ENCODE measurements around the gene ASCC3. TPM values are rescaled to one million over a fixed set of nuclear protein-coding genes. Genes with fewer than 3 reads are reported as not detected.
A peak's percentile ranks its signal among the peaks of the same experiment; 100 is the strongest.
"Not testable (repeated sequence)": the region's sequence is repeated elsewhere in the genome, so short reads cannot be mapped to it uniquely, and the experiment has no call there.

The ASCC3 gene
- total RNA-seq, 2 experiments from 2014 or later: 50.7 to 53.6 TPM

DNA sequence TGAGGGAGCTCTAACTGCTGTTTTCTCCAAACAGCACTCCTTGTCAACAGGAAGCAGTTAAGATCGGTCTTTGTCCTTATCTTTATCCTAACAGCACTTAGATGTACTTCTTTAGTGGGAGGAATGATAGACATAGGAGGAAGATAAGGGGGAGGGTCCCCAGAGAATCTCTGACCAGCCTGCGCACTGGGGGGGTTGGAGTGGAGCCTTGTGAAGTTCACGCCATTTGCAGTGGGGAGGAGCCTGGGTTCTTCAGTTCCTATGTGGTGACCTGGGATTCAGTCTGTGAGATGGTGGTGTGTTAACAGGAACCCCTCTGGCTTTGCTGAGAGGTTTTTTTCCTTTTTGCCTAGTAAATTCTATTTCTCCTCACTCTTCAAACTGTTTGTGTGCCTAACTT, 18.1 kb upstream of the ASCC3 start:
- no peak for DNase-seq
- H3K27me3 Mint-ChIP-seq: no peaks in the 10 kb centered on the region
- H3K27ac Mint-ChIP-seq: no peak overlapping the region
- H3K36me3 Mint-ChIP-seq: no peaks in the 10 kb centered on the region
- H3K4me3 Mint-ChIP-seq: no peak overlapping the region
- H3K9me3 Mint-ChIP-seq: peaks cover 2% of the 10 kb centered on the region
- H3K4me1 Mint-ChIP-seq: peaks cover 2% of the 10 kb centered on the region

DNA sequence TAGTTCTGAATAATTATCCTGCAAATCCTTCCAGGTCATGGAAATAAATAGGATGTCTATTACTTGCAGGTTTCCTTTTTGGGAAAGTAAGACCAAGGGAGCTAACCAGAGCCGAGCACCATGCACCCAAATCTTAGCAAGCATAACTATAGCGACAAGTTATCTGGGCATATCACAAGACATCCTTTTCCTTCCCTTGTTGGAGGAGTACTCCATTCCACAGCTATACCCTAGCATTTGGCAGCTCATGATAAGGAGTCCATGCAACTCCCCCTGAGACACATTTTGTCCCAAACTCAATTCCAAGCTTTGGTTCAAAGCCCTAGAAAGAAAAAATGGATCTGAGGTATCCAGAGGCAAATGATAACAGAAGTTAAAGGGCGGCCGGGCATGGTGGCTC, 16.5 kb upstream of the ASCC3 start:
- DNase-seq: no peak
- H3K27ac Mint-ChIP-seq: no peak overlapping the region
- no peak overlapping the region for H3K4me3 Mint-ChIP-seq
- H3K4me1 Mint-ChIP-seq: no peaks in the 10 kb centered on the region
- peaks cover 2% of the 10 kb centered on the region for H3K9me3 Mint-ChIP-seq
- no peaks in the 10 kb centered on the region for H3K36me3 Mint-ChIP-seq
- no peaks in the 10 kb centered on the region for H3K27me3 Mint-ChIP-seq

- Mint-ChIP-seq H3K27ac (no peak overlapping the region), H3K36me3 (no peaks in the 10 kb centered on the region), H3K4me1 (no peaks in the 10 kb centered on the region), H3K27me3 (no peaks in the 10 kb centered on the region), H3K9me3 (peaks cover 2% of the 10 kb centered on the region), H3K4me3 (no peak overlapping the region)
- DNase-seq: no peak
These were observed 12.6 kb upstream of the ASCC3 start for GRCh38 chr6:100893743-100894142.

DNA sequence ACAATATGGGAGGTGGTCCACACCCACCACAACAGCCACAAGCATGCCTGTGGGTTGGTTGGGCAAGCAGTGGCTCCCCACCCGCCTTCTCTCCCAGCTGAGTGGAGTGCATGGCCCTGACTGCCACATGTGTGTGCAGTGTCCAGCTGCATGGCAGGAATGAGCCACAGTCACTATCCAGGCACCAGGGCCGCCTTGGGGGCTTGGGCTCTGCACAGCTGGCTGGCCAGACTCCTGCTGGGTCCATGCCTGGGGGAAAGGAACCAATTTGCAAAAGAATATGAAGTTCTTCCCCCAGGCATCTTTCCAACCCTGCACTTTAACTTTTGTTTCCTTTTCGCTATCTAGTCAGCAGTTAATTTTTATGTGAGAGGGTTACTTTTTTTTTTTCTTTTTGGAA, 11.6 kb upstream of the ASCC3 start:
- Mint-ChIP-seq H3K4me1 (no peaks in the 10 kb centered on the region), H3K27ac (no peak overlapping the region), H3K36me3 (no peaks in the 10 kb centered on the region), H3K4me3 (no peak overlapping the region), H3K9me3 (no peaks in the 10 kb centered on the region), H3K27me3 (no peaks in the 10 kb centered on the region)
- no peak for DNase-seq

DNA sequence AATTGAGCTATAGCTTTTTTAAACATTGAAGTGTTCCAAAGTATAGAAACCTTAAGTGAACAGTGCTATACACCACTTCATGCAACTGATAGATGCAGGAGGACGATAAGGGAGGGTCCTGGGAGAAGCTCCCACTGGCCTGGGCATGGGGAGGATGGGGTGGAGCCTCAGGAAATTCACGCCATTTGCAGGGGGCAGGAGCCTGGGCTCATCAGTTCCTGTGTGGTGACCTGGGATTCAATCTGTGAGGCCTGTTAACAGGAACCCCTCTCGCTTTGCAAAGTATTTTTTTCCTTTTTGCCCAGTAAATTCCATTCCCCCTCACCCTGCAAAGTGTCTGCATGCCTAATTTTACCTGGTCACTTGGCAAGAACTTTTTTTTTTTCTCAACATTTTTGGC, 11.0 kb upstream of the ASCC3 start:
- Mint-ChIP-seq H3K4me3 (no peak overlapping the region), H3K9me3 (no peaks in the 10 kb centered on the region), H3K36me3 (no peaks in the 10 kb centered on the region), H3K27ac (no peak overlapping the region), H3K27me3 (no peaks in the 10 kb centered on the region), H3K4me1 (no peaks in the 10 kb centered on the region)
- no peak for DNase-seq

GRCh38 chr6:100891079-100891478, 9.9 kb upstream of the ASCC3 start:
- no peaks in the 10 kb centered on the region for H3K27me3 Mint-ChIP-seq
- no peaks in the 10 kb centered on the region for H3K36me3 Mint-ChIP-seq
- H3K9me3 Mint-ChIP-seq: no peaks in the 10 kb centered on the region
- no peak for DNase-seq
- no peak overlapping the region for H3K4me3 Mint-ChIP-seq
- no peaks in the 10 kb centered on the region for H3K4me1 Mint-ChIP-seq
- H3K27ac Mint-ChIP-seq: no peak overlapping the region

DNA sequence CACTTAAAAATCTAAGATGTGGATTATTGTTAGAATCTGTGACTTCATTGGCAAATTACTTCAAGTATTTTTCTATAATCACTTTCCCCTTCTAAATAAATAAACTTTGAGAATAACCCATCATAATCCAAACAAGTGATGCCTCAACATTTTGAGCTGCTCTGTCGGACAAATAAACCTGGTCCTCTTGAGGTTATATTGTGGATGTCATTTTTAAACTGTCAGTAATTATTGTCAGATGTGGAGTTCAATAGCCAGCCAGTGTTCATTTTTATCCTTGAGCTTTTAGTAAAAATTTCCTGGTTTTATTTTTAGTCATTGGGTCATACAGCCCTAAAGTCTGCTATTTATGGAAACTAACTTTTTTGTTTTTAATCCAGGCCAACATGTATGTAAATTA, 9.5 kb upstream of the ASCC3 start:
- H3K27ac Mint-ChIP-seq, H3K9me3 Mint-ChIP-seq: not testable (repeated sequence)

GRCh38 chr6:100889351-100889750, 8.2 kb upstream of the ASCC3 start:
- no peaks in the 10 kb centered on the region for H3K27me3 Mint-ChIP-seq
- H3K4me1 Mint-ChIP-seq: no peaks in the 10 kb centered on the region
- H3K9me3 Mint-ChIP-seq: no peaks in the 10 kb centered on the region
- H3K27ac Mint-ChIP-seq: no peak overlapping the region
- no peak overlapping the region for H3K4me3 Mint-ChIP-seq
- no peaks in the 10 kb centered on the region for H3K36me3 Mint-ChIP-seq
- no peak for DNase-seq

More for the DNA sequence above, 9.5 kb upstream of the ASCC3 start:
- not testable (repeated sequence) for H3K27me3 Mint-ChIP-seq, H3K4me3 Mint-ChIP-seq, H3K4me1 Mint-ChIP-seq, DNase-seq, H3K36me3 Mint-ChIP-seq

GRCh38 chr6:100886076-100886475, 4.9 kb upstream of the ASCC3 start:
- Mint-ChIP-seq H3K27ac (no peak overlapping the region), H3K27me3 (peaks cover 4% of the 10 kb centered on the region), H3K9me3 (peaks cover 2% of the 10 kb centered on the region), H3K4me1 (peaks cover 11% of the 10 kb centered on the region), H3K4me3 (no peak overlapping the region), H3K36me3 (peaks cover 2% of the 10 kb centered on the region)
- DNase-seq: no peak

- Mint-ChIP-seq H3K27me3 (peaks cover 4% of the 10 kb centered on the region), H3K27ac (no peak overlapping the region), H3K9me3 (peaks cover 2% of the 10 kb centered on the region), H3K36me3 (peaks cover 14% of the 10 kb centered on the region), H3K4me3 (no peak overlapping the region), H3K4me1 (peaks cover 24% of the 10 kb centered on the region)
- DNase-seq: no peak
These were observed 2.2 kb upstream of the ASCC3 start for GRCh38 chr6:100883347-100883746.

DNA sequence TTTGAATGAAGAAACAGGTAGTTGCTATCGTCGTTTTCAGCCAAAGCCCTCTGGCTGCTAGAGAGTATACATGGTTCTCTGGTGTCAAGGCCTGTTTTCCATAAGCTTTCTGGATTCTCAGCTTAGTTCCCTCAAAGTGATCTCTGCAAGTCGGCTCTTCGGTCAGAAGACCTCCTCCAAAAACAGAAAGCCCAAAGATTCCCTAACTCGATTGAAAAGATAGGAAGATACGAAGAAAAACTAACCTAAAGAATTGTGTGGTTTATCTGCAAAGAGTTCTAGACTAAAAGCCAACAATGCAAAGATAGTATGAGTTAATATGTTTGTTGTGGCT, 545 bp upstream of the ASCC3 start:
- Mint-ChIP-seq H3K27ac (peak overlapping the region; percentile 100), H3K4me1 (peaks cover 34% of the 10 kb centered on the region), H3K36me3 (peaks cover 18% of the 10 kb centered on the region), H3K9me3 (peaks cover 2% of the 10 kb centered on the region), H3K4me3 (peak overlapping the region; percentile 100), H3K27me3 (peaks cover 4% of the 10 kb centered on the region)
- DNase-seq: no peak

GRCh38 chr6:100880149-100880852, 828 bp downstream of the ASCC3 start:
- H3K4me1 Mint-ChIP-seq: peaks cover 43% of the 10 kb centered on the region
- H3K4me3 Mint-ChIP-seq: peak overlapping the region; percentile 100
- peaks cover 2% of the 10 kb centered on the region for H3K9me3 Mint-ChIP-seq
- peak overlapping the region; percentile 100 for H3K27ac Mint-ChIP-seq
- no peak for DNase-seq
- H3K36me3 Mint-ChIP-seq: peaks cover 28% of the 10 kb centered on the region
- H3K27me3 Mint-ChIP-seq: peaks cover 4% of the 10 kb centered on the region

GRCh38 chr6:100879317-100879716, 1.8 kb downstream of the ASCC3 start:
- Mint-ChIP-seq H3K27ac (no peak overlapping the region), H3K4me1 (peaks cover 50% of the 10 kb centered on the region), H3K4me3 (peak overlapping the region; percentile 69), H3K36me3 (peaks cover 37% of the 10 kb centered on the region), H3K9me3 (peaks cover 3% of the 10 kb centered on the region), H3K27me3 (peaks cover 4% of the 10 kb centered on the region)
- DNase-seq: no peak

DNA sequence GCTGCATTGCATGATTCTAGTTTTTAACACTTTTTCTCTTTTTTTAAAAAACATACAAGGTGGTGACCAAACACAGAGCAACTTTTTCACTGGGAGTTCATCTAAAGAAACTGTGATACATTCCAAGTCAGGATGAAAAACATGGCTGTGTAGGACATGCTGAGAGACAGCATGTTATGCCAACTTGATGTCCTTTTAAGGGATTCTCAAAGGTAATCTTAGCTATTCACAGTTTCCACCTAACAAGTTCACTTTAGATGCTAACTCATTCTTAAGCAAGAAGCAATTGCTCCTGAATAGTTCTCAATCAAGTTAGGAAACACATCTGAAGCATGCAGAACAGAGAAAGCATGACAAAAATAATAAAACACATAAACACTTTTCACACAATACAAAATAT, 3.3 kb downstream of the ASCC3 start:
- Mint-ChIP-seq H3K4me1 (peaks cover 54% of the 10 kb centered on the region), H3K27me3 (peaks cover 4% of the 10 kb centered on the region), H3K27ac (no peak overlapping the region), H3K36me3 (peaks cover 49% of the 10 kb centered on the region), H3K4me3 (no peak overlapping the region), H3K9me3 (peaks cover 3% of the 10 kb centered on the region)
- no peak for DNase-seq

GRCh38 chr6:100876251-100876650, 4.9 kb downstream of the ASCC3 start:
- H3K9me3 Mint-ChIP-seq: peaks cover 2% of the 10 kb centered on the region
- no peak for DNase-seq
- no peak overlapping the region for H3K4me3 Mint-ChIP-seq
- no peaks in the 10 kb centered on the region for H3K27me3 Mint-ChIP-seq
- peaks cover 43% of the 10 kb centered on the region for H3K4me1 Mint-ChIP-seq
- no peak overlapping the region for H3K27ac Mint-ChIP-seq
- peaks cover 56% of the 10 kb centered on the region for H3K36me3 Mint-ChIP-seq

- Mint-ChIP-seq H3K4me3 (no peak overlapping the region), H3K36me3 (peaks cover 42% of the 10 kb centered on the region), H3K27ac (no peak overlapping the region), H3K4me1 (peaks cover 2% of the 10 kb centered on the region), H3K9me3 (no peaks in the 10 kb centered on the region), H3K27me3 (no peaks in the 10 kb centered on the region)
- DNase-seq: no peak
These were observed 15.6 kb downstream of the ASCC3 start for GRCh38 chr6:100865525-100865924.
